RCC 7860 (cell line): ENCODE results near the gene FOXJ1.
A peak's percentile ranks its signal among the peaks of the same experiment; 100 is the strongest.

ENCODE experiments used
- DNase-seq: peaks from one replicate; pipeline ENCODE4 v3.0.0-alpha.2; 2015; ENCODE audit warnings: low spot score
- FAIRE-seq: peaks from 2 replicates; lab custom pipeline; 2012; peaks lifted over from hg19 to GRCh38; lab: Jason Lieb, UNC

FOXJ1 gene

GRCh38 chr17:76142585-76143041, 1.6 kb upstream of the FOXJ1 start:
- no peak for FAIRE-seq
- no peak for DNase-seq

DNA sequence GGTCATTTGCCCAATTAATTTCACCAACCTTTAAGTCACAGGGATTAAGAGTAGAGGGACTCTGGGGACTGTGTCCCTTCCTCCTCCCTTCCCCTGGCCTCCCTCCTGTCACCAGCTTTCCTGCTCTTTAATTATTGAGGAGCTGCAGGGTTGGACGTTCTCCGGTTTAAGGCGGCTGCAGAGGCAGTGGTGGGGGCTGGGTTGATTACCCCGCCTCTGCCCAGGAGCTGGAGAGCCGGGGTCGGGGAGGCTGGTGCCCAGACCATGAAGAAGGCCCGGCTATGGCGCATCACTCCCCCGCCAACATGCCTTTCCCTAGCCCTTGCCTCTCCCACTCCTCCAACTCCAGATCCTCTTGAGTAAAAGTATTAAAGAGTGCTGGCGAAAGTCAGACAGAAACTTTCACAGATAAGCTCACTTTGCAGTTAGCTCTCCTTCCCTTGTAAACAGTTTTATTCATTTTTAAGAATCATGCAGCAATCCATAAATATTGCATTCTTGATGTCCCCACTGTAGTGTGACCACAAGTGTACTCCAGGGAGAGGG, 1.1 kb upstream of the FOXJ1 start:
- FAIRE-seq (no peak), DNase-seq (no peak)

DNA sequence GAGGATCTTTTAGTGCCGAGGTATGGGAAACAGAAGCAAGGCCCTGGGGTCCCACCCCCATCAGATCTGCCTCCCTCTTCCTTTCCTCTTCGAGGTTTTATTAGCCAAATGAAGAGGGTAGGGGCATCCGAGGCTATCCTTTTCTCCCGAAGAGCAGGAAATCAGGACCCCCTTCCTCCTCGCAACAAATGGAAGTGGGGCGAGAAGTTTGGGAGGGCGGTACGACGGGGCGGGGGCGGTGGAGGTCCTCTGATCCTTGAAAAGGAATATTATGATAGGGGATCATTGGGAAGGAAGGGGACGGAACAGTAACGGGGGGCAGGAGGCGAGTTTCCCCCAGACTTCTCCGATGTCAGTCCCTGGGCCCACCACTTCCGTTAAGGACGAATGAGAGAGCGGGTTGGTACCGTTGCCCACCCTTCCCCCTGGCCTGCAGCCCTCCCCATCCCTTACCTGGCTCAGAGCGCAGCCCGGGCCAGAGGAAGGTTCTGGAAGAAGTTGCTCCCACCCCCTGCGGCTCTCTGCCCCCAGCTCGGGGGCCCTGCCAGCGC, 309 bp downstream of the FOXJ1 start:
- FAIRE-seq: no peak
- no peak for DNase-seq

DNA sequence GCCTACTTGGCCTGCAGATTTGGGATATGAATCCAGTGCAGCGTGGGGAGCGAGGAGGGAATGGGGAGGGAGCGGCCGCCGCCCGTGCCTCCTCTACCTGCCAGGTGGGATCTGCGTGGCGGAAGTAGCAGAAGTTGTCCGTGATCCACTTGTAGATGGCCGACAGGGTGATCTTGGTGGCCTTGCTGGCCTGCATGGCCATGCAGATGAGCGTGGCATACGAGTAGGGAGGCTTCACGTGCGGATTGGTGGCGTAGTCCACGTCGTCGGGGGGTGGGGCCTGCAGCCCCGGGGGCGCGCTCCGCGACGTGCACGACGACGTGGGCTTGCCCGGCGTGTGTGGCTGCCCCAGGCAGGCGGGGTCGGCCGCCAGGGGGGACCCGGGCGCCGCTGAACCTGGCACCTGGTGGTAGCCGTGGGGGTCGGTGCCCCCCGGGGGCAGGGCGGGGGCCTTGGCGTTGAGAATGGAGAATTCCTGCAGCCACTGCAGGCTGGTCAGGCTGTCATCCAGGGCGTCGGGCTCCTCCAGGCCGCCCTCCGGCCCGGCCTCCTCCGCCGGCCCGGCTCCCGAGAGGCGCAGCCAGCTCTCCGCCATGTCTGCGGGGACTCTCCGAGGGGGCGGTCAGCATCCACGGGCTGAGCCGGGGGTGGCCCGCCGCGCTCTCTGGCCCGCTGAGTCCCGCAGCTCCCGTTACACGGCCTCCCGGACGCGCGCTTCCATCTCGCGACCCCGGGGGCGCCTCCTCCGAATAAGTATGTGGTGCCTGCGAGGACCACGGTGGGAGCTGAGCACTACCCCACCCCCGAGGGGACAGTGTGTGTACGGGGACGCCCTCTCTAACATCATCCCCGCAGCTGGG, 1.0 kb downstream of the FOXJ1 start:
- FAIRE-seq (no peak), DNase-seq (no peak)

- DNase-seq: no peak
- no peak for FAIRE-seq
Observed at GRCh38 chr17:76138896-76139752, 1.9 kb downstream of the FOXJ1 start.

GRCh38 chr17:76138234-76138895, 2.7 kb downstream of the FOXJ1 start:
- no peak for FAIRE-seq
- DNase-seq: peak; percentile 66

GRCh38 chr17:76137351-76138233, 3.5 kb downstream of the FOXJ1 start:
- FAIRE-seq: no peak
- DNase-seq: no peak

DNA sequence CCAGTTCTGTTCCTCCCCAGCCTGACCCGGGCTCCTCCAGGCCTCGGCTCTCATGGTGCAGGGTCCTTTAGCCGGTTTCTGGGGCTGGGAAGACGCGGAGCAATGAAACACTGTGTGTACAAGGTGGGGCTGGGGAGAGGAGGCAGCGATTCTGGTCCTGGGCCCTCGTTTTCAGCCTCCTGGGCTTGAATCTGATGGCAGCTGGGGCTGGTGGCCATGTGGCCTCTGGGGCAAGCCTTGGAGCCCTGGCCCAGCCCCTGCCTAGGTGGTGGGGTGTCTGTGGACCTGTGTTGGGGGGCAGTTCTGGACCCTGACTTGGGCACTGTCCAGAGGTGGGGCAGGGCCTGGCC, 4.1 kb downstream of the FOXJ1 start:
- FAIRE-seq (no peak), DNase-seq (no peak)

GRCh38 chr17:76136276-76137000, 4.6 kb downstream of the FOXJ1 start:
- DNase-seq: no peak
- FAIRE-seq: no peak

DNA sequence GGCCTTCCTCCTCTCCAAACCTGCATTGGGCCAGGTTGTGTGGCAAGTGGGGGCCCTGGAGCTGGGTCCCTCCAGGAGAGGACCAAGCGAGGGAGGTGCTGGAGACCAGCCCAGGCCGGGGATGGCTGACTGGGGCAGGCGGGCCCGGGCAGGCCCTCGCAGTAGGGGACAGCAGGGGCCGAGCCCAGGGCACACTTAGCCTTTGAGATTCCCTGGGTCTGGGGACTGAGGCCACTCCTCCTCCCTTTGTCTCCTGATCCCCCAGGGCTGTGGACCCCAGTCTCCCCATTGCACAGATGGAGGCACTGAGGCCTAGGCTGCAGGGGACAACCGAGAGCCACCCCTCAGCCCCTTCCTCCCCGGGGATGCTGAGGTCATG, 5.2 kb downstream of the FOXJ1 start:
- DNase-seq (no peak), FAIRE-seq (no peak)

GRCh38 chr17:76134911-76135809, 5.9 kb downstream of the FOXJ1 start:
- FAIRE-seq: no peak
- DNase-seq: no peak

DNA sequence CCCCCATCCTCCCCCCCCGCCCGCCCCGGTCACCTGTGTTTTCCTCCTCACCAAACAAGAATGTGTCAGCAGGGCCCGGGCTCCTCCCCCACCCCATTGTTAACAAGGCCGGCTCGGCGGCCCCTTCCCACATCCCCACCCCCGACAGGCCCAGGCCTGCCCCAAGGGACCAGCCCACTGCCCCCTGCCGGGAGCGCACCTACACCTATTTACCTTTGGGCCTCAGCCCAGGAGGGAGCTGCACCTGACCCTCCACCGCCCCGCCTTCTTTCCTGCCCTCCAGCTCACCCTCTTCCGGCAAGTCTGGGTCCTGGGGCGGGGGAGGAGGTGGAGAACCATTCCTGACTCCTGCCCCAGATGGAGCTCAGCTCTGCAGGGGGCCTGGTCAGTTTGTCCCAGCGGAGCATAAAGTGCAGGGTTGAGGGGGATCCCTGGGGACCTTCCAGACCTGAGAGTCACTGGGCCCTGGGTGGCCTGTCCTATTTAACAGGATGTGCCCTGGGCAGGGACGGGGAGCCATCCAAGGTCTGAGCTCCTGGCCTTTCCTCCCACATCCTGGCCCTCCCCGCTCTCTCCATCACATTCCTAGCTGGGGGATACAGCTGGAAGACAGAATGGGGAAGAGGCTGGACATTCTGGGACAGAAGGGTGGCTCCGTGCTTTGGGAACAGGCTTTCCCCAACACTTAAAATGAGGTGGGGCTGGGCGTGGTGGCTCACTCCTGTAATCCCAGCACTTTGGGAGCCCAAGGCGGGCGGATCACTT, 8.3 kb downstream of the FOXJ1 start:
- FAIRE-seq (no peak), DNase-seq (no peak)

DNA sequence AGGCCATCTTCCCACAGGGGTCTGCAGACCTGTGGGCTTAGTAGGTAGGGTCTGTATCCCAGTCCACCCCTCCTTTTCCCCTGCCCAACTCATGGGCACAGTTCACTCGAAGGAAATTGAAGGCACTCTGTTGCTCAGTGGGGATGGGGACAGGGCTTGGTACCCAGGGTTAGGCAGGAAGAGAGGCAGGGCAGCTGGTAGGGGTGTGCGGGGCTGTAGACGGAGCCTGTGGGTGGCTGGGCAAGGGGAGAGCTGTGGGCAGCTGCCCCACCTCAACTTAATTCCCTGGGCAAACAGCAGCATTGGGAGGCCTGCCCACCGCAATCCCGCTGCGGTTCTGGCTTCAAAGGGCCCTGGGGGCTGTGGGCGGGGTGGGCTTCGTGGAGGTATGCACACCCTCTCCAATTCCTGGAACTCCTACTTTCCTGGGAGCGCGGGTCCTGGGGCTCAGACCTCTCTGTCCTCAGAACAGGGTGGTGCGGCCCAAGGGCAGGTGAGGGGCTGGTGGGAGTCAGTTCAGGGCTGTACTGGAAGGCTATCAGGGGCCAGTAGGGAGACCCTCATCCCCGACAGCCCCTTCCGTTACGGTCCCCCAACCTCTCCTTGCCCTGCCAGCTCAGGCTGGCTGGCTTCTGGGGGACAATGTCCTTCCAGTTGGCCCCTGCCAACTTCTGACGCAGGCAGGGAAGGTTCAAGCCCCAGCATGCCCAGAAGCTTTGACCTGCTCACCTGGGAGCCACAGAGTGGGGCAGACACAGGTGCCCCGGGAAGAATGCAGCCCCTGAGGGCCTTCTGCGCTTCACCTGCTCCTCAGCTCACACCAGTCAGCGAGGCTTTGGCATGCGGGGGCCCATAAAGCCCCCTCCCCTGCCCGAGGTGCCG, 9.1 kb downstream of the FOXJ1 start:
- FAIRE-seq (no peak), DNase-seq (no peak)

GRCh38 chr17:76131051-76131691, 9.9 kb downstream of the FOXJ1 start:
- FAIRE-seq (no peak), DNase-seq (no peak)

DNA sequence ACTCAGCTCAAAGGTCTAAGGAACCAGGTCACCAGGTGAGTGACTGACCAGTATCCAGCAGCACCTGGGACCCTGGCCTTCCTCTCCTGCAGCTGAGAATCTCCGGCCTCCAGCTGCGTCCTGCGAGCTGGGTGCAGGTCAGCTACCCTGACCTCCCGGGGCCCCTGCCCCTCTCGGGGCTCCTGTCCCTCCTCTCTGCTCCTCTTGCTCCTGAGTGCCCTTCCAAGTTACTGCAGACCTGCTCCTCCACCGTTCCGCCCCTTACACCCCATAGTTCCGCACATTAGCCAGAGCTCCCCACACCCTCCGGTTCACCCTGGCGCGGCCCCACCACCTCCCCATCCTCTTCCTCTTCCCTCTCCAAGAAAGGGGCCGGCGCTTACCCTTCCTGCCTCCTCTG, 10.6 kb downstream of the FOXJ1 start:
- DNase-seq (no peak), FAIRE-seq (no peak)

DNA sequence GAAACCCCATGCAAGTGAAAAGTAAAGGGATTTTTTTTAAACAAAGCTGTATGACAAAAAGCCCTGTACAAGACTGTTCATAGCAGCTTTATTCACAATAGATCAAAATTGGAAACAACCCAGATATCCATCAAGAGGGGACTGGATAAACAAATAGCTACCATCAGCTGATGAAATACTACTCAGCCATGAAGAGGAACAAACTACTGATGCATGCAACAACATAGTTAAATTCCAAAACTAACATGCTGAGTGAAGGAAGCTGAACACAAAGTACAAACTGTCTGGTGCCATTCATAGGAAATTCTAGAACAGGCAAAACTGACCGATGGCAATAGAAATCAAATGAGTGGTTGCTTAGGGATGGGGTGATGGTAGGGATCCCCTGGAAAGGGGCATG, 15.1 kb downstream of the FOXJ1 start:
- no peak for DNase-seq
- FAIRE-seq: no peak
